ENCODE data around the gene ABHD11.

- no peak for TF ChIP-seq CTCF (IDR thresholded peaks at IDR 0.05; ENCODE audit: low read depth, low read length, missing input control)
- no peak for TF ChIP-seq ZBTB33 (IDR thresholded peaks at IDR 0.05)
- no peak for TF ChIP-seq TAF1 (conservative IDR thresholded peaks at IDR 0.05)
- no peak for TF ChIP-seq MAX (IDR thresholded peaks at IDR 0.05)
These were observed 10.1 kb downstream of the ABHD11 start for GRCh38 chr7:73728551-73728950.

Data from liver (tissue), 3 donors.